HepG2 (cell line): ENCODE measurements around the gene UBE2O. TPM values are rescaled to one million over a fixed set of nuclear protein-coding genes. Genes with fewer than 3 reads are reported as not detected.
A peak's percentile ranks its signal among the peaks of the same experiment; 100 is the strongest.

Experiments
- AKAP8 ChIP-seq: sonication (generic); formaldehyde crosslinking; IDR thresholded peaks from 2 replicates; pipeline ENCODE4 v1.5.1; 2020; ENCODE audit warnings: mild to moderate bottlenecking, missing genetic modification reagents
- ATF7-NPFF ChIP-seq: sonication (generic); formaldehyde crosslinking; IDR thresholded peaks from 2 replicates; pipeline ENCODE4 v1.8.1; 2023; ENCODE audit warnings: mild to moderate bottlenecking, low read depth, missing genetic modification reagents, moderate library complexity
- GABPB1 ChIP-seq: IDR thresholded peaks from 2 replicates; pipeline ENCODE4 v1.6.1; 2016; ENCODE audit warnings: mild to moderate bottlenecking, missing genetic modification reagents, moderate library complexity, missing compliant biosample characterization
- MIXL1 ChIP-seq: IDR thresholded peaks from 2 replicates; pipeline ENCODE4 v1.6.1; 2016
- SRSF4 ChIP-seq: fragments of 200-400 bp; formaldehyde crosslinking; IDR thresholded peaks from one replicate; pipeline ENCODE4 v1.6.1; 2018; ENCODE audit warnings: mild to moderate bottlenecking, low read depth, low read length, moderate library complexity; ENCODE audit not compliant: poor library complexity, severe bottlenecking
- ZNF124 ChIP-seq: sonication (generic); formaldehyde crosslinking; IDR thresholded peaks from 2 replicates; pipeline ENCODE4 v1.4.0; 2020; ENCODE audit warnings: missing genetic modification reagents
- ZNF24 ChIP-seq: fragments of 450-650 bp; IDR thresholded peaks from 2 replicates; pipeline ENCODE4 v1.6.1; 2017; ENCODE audit warnings: antibody characterized with exemption, mild to moderate bottlenecking
- ZNF296 ChIP-seq: sonication (generic); formaldehyde crosslinking; conservative IDR thresholded peaks from 2 replicates; pipeline ENCODE4 v1.5.0; 2020; ENCODE audit warnings: mild to moderate bottlenecking, missing genetic modification reagents
- ZNF501 ChIP-seq: sonication (generic); formaldehyde crosslinking; IDR thresholded peaks from 2 replicates; pipeline ENCODE4 v1.5.1; 2020; ENCODE audit warnings: mild to moderate bottlenecking, moderate library complexity, missing genetic modification reagents
- ZNF678 ChIP-seq: sonication (generic); formaldehyde crosslinking; IDR thresholded peaks from 2 replicates; pipeline ENCODE4 v1.4.0; 2020; ENCODE audit warnings: mild to moderate bottlenecking, missing genetic modification reagents
- ZNF782 ChIP-seq: sonication (generic); formaldehyde crosslinking; IDR thresholded peaks from 2 replicates; pipeline ENCODE4 v1.4.0; 2020; ENCODE audit warnings: missing genetic modification reagents, mild to moderate bottlenecking, borderline replicate concordance
- polyA plus RNA-seq, 8 experiments: library from polyadenylated mRNA; depleted of rRNA in 3 of 8; stranded (reverse) in 7 of 8; unstranded in 1 of 8; fragments of >200 nt; fragmentation: Illumina TruSeq in 4 of 8; extraction: Trizol in 4 of 8; gene quantifications; 2 replicates each; pipeline versions ENCODE4 v1.2.1 to v1.2.3, GENCODE V29; 2011 to 2016; ENCODE audit warnings: low read depth in 4 of 8, missing spikeins in 1 of 8, mixed read lengths in 1 of 8; ENCODE audit not compliant: insufficient read depth in 1 of 8
- total RNA-seq, 5 experiments: library from RNA; depleted of rRNA; stranded (reverse); fragments of >200 nt; fragmentation: Illumina TruSeq; extraction: Trizol; gene quantifications; 2 replicates each; pipeline ENCODE4 v1.2.3, GENCODE V29; 2016; ENCODE audit warnings: low read depth in 1 of 5
- TF ChIP-seq, protein P1 (sequence below): sonication (generic); formaldehyde crosslinking; IDR thresholded peaks from 2 replicates; pipeline ENCODE4 v1.8.0; 2022; ENCODE audit warnings: mild to moderate bottlenecking, missing genetic modification reagents
- TF ChIP-seq, protein P2 (sequence below): sonication (generic); formaldehyde crosslinking; IDR thresholded peaks from 2 replicates; pipeline ENCODE4 v1.5.0; 2020; ENCODE audit warnings: mild to moderate bottlenecking, missing genetic modification reagents
- TF ChIP-seq, protein P3 (sequence below): IDR thresholded peaks from 2 replicates; pipeline ENCODE4 v1.4.0; 2020; ENCODE audit warnings: mild to moderate bottlenecking, missing genetic modification reagents
- TF ChIP-seq, protein P4 (sequence below): sonication (generic); formaldehyde crosslinking; IDR thresholded peaks from 2 replicates; pipeline ENCODE4 v1.8.0; 2022; ENCODE audit warnings: mild to moderate bottlenecking, missing genetic modification reagents, borderline replicate concordance
- TF ChIP-seq, protein P5 (sequence below): sonication (generic); formaldehyde crosslinking; IDR thresholded peaks from 2 replicates; pipeline ENCODE4 v1.4.0; 2020; ENCODE audit warnings: missing genetic modification reagents, mild to moderate bottlenecking, borderline replicate concordance

UBE2O gene
- total and polyA plus RNA-seq, 2 of the 13 experiments (the other 11 are each of a cell fraction or from before 2014, with no cell fraction given): 21.5 to 23.5 TPM

DNA sequence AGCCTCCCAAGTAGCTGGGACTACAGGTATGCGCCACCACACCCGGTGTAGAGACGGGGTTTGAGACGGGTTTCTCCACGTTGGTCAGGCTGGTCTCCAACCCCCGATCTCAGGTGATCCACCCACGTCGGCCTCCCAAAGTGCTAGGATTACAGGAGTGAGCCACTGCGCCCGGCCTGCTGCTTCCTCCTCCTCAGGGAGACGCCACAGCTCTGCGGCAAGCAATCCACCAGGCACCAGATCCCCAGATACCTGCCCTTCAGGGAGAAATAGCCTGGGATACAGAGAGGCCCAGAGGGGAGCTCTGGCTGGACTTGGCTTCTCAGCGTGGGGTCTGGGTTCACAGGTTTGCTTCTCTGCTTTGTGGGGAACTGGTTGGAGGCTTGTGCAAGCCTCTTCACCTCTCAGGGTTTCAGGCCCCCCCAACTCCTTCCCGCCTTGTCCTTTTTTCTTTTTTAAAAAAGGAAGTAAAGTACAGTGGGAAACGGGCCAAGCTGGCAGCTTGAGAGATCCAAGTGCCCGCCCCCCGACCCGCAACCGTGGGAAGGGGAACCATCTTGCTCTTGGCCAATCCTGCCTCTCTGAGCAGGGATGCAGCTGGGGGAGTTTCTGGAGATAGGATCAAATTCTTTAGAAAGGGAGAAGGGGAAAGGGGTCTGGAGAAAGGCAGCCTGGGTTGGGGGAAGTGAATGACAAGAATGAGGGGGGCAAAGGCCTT is 71.2 kb downstream of the UBE2O start (continued):
- TF ChIP-seq, protein P1, sequence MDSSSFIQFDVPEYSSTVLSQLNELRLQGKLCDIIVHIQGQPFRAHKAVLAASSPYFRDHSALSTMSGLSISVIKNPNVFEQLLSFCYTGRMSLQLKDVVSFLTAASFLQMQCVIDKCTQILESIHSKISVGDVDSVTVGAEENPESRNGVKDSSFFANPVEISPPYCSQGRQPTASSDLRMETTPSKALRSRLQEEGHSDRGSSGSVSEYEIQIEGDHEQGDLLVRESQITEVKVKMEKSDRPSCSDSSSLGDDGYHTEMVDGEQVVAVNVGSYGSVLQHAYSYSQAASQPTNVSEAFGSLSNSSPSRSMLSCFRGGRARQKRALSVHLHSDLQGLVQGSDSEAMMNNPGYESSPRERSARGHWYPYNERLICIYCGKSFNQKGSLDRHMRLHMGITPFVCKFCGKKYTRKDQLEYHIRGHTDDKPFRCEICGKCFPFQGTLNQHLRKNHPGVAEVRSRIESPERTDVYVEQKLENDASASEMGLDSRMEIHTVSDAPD (CRISPR knock-in tag): no peak
- 0 out of 2 replicates have a peak, but pooled peaks have one; percentile 20 for TF ChIP-seq ZNF782 (CRISPR knock-in tag)
- no peak for TF ChIP-seq ZNF501 (CRISPR knock-in tag)
- TF ChIP-seq ATF7-NPFF (CRISPR knock-in tag): peak; percentile 57; the same call in 1 of the 2 replicates
- TF ChIP-seq, protein P2, sequence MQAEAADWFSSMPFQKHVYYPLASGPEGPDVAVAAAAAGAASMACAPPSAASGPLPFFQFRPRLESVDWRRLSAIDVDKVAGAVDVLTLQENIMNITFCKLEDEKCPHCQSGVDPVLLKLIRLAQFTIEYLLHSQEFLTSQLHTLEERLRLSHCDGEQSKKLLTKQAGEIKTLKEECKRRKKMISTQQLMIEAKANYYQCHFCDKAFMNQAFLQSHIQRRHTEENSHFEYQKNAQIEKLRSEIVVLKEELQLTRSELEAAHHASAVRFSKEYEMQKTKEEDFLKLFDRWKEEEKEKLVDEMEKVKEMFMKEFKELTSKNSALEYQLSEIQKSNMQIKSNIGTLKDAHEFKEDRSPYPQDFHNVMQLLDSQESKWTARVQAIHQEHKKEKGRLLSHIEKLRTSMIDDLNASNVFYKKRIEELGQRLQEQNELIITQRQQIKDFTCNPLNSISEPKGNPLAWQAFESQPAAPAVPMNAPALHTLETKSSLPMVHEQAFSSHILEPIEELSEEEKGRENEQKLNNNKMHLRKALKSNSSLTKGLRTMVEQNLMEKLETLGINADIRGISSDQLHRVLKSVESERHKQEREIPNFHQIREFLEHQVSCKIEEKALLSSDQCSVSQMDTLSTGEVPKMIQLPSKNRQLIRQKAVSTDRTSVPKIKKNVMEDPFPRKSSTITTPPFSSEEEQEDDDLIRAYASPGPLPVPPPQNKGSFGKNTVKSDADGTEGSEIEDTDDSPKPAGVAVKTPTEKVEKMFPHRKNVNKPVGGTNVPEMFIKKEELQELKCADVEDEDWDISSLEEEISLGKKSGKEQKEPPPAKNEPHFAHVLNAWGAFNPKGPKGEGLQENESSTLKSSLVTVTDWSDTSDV (CRISPR knock-in tag): peak; percentile 36; the same call in 1 of the 2 replicates
- no peak for TF ChIP-seq ZNF296 (CRISPR knock-in tag)
- no peak for TF ChIP-seq ZNF24
- no peak for TF ChIP-seq MIXL1 (CRISPR knock-in tag)
- TF ChIP-seq, protein P3, sequence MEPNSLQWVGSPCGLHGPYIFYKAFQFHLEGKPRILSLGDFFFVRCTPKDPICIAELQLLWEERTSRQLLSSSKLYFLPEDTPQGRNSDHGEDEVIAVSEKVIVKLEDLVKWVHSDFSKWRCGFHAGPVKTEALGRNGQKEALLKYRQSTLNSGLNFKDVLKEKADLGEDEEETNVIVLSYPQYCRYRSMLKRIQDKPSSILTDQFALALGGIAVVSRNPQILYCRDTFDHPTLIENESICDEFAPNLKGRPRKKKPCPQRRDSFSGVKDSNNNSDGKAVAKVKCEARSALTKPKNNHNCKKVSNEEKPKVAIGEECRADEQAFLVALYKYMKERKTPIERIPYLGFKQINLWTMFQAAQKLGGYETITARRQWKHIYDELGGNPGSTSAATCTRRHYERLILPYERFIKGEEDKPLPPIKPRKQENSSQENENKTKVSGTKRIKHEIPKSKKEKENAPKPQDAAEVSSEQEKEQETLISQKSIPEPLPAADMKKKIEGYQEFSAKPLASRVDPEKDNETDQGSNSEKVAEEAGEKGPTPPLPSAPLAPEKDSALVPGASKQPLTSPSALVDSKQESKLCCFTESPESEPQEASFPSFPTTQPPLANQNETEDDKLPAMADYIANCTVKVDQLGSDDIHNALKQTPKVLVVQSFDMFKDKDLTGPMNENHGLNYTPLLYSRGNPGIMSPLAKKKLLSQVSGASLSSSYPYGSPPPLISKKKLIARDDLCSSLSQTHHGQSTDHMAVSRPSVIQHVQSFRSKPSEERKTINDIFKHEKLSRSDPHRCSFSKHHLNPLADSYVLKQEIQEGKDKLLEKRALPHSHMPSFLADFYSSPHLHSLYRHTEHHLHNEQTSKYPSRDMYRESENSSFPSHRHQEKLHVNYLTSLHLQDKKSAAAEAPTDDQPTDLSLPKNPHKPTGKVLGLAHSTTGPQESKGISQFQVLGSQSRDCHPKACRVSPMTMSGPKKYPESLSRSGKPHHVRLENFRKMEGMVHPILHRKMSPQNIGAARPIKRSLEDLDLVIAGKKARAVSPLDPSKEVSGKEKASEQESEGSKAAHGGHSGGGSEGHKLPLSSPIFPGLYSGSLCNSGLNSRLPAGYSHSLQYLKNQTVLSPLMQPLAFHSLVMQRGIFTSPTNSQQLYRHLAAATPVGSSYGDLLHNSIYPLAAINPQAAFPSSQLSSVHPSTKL: no peak
- TF ChIP-seq, protein P4, sequence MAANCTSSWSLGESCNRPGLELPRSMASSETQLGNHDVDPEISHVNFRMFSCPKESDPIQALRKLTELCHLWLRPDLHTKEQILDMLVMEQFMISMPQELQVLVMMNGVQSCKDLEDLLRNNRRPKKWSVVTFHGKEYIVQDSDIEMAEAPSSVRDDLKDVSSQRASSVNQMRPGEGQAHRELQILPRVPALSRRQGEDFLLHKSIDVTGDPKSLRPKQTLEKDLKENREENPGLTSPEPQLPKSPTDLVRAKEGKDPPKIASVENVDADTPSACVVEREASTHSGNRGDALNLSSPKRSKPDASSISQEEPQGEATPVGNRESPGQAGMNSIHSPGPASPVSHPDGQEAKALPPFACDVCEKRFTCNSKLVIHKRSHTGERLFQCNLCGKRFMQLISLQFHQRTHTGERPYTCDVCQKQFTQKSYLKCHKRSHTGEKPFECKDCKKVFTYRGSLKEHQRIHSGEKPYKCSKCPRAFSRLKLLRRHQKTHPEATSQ (CRISPR knock-in tag): 0 out of 2 replicates have a peak, but pooled peaks have one; percentile 10
- TF ChIP-seq, protein P5, sequence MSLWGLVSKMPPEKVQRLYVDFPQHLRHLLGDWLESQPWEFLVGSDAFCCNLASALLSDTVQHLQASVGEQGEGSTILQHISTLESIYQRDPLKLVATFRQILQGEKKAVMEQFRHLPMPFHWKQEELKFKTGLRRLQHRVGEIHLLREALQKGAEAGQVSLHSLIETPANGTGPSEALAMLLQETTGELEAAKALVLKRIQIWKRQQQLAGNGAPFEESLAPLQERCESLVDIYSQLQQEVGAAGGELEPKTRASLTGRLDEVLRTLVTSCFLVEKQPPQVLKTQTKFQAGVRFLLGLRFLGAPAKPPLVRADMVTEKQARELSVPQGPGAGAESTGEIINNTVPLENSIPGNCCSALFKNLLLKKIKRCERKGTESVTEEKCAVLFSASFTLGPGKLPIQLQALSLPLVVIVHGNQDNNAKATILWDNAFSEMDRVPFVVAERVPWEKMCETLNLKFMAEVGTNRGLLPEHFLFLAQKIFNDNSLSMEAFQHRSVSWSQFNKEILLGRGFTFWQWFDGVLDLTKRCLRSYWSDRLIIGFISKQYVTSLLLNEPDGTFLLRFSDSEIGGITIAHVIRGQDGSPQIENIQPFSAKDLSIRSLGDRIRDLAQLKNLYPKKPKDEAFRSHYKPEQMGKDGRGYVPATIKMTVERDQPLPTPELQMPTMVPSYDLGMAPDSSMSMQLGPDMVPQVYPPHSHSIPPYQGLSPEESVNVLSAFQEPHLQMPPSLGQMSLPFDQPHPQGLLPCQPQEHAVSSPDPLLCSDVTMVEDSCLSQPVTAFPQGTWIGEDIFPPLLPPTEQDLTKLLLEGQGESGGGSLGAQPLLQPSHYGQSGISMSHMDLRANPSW (CRISPR knock-in tag): peak; percentile 32
- TF ChIP-seq ZNF678 (CRISPR knock-in tag): 0 out of 2 replicates have a peak, but pooled peaks have one; percentile 54
- TF ChIP-seq AKAP8: no peak
- no peak for TF ChIP-seq ZNF124 (CRISPR knock-in tag)
- TF ChIP-seq GABPB1 (CRISPR knock-in tag): peak; percentile 5; the same call in 1 of the 2 replicates
- no peak for TF ChIP-seq SRSF4
